Activated naive CD4-positive, alpha-beta T cell treated with anti-CD3 and anti-CD28 coated beads, Interleukin-2, amount 10 ng/mL, durations not matched to agents 7 days and 5 days (primary cell): ENCODE measurements around the gene CEP170B.

Source experiments
- CTCF ChIA-PET: fragments of 350-600 bp; sonication (Branson Sonifier 250); formaldehyde crosslinking; loops from one replicate; lab custom pipeline; 2021; ENCODE audit warnings: antibody characterized with exemption; lab: Charles Lee
- DNase-seq: peaks from one replicate; pipeline ENCODE4 v3.0.0-alpha.2; 2020
- H3K27ac Mint-ChIP-seq: one replicate; pipeline ENCODE4 v1.8.0; 2021; ENCODE audit warnings: mild to moderate bottlenecking, moderate library complexity, mixed read lengths
- H3K27me3 Mint-ChIP-seq: one replicate; pipeline ENCODE4 v1.8.0; 2021; ENCODE audit warnings: mild to moderate bottlenecking, mixed read lengths
- H3K36me3 Mint-ChIP-seq: one replicate; pipeline ENCODE4 v1.8.0; 2021; ENCODE audit warnings: mixed read lengths
- H3K4me1 Mint-ChIP-seq: one replicate; pipeline ENCODE4 v1.8.0; 2021; ENCODE audit warnings: mixed read lengths
- H3K4me3 Mint-ChIP-seq: one replicate; pipeline ENCODE4 v1.8.0; 2021; ENCODE audit warnings: mild to moderate bottlenecking, moderate library complexity, mixed read lengths
- H3K9me3 Mint-ChIP-seq: one replicate; pipeline ENCODE4 v1.8.0; 2021; ENCODE audit warnings: mixed read lengths

The CEP170B gene

GRCh38 chr14:104875811-104876210 is 10.7 kb downstream of the CEP170B start:
- H3K4me3 Mint-ChIP-seq = no peak overlapping the region
- CTCF ChIA-PET = interaction anchor here (0.7 kb wide), 1 partner anchor 167 kb away, joined by 3 read pairs; no protein-coding TSS in a partner anchor
- H3K9me3 Mint-ChIP-seq = no peaks in the 10 kb centered on the region
- H3K27me3 Mint-ChIP-seq = peaks cover 7% of the 10 kb centered on the region
- H3K27ac Mint-ChIP-seq = no peak overlapping the region
- peak; percentile 20 for DNase-seq
- H3K4me1 Mint-ChIP-seq = peaks cover 4% of the 10 kb centered on the region
- H3K36me3 Mint-ChIP-seq = no peaks in the 10 kb centered on the region

GRCh38 chr14:104876251-104876699 is 11.2 kb downstream of the CEP170B start:
- Mint-ChIP-seq H3K4me3 (no peak overlapping the region), H3K27me3 (peaks cover 7% of the 10 kb centered on the region), H3K36me3 (no peaks in the 10 kb centered on the region), H3K9me3 (no peaks in the 10 kb centered on the region), H3K27ac (no peak overlapping the region), H3K4me1 (peaks cover 4% of the 10 kb centered on the region)
- CTCF ChIA-PET = interaction anchor here (0.7 kb wide), 1 partner anchor 167 kb away, joined by 3 read pairs; no protein-coding TSS in a partner anchor
- DNase-seq = peak; percentile 49

GRCh38 chr14:104877066-104877805 is 12.2 kb downstream of the CEP170B start:
- peaks cover 7% of the 10 kb centered on the region for H3K27me3 Mint-ChIP-seq
- H3K36me3 Mint-ChIP-seq = no peaks in the 10 kb centered on the region
- H3K27ac Mint-ChIP-seq = no peak overlapping the region
- no peak overlapping the region for H3K4me3 Mint-ChIP-seq
- H3K9me3 Mint-ChIP-seq = no peaks in the 10 kb centered on the region
- CTCF ChIA-PET = no interaction called here
- H3K4me1 Mint-ChIP-seq = peaks cover 4% of the 10 kb centered on the region
- DNase-seq = peak; percentile 19

GRCh38 chr14:104877806-104878550 is 12.9 kb downstream of the CEP170B start:
- H3K27ac Mint-ChIP-seq = no peak overlapping the region
- CTCF ChIA-PET = no interaction called here
- no peaks in the 10 kb centered on the region for H3K9me3 Mint-ChIP-seq
- H3K27me3 Mint-ChIP-seq = peaks cover under 1% of the 10 kb centered on the region
- H3K4me3 Mint-ChIP-seq = no peak overlapping the region
- H3K4me1 Mint-ChIP-seq = no peaks in the 10 kb centered on the region
- DNase-seq = no peak
- no peaks in the 10 kb centered on the region for H3K36me3 Mint-ChIP-seq

GRCh38 chr14:104878582-104878981 is 13.5 kb downstream of the CEP170B start:
- CTCF ChIA-PET = no interaction called here
- no peak overlapping the region for H3K4me3 Mint-ChIP-seq
- no peaks in the 10 kb centered on the region for H3K27me3 Mint-ChIP-seq
- no peaks in the 10 kb centered on the region for H3K36me3 Mint-ChIP-seq
- H3K9me3 Mint-ChIP-seq = no peaks in the 10 kb centered on the region
- H3K27ac Mint-ChIP-seq = no peak overlapping the region
- peak; percentile 19 for DNase-seq
- H3K4me1 Mint-ChIP-seq = no peaks in the 10 kb centered on the region

- Mint-ChIP-seq H3K36me3 (no peaks in the 10 kb centered on the region), H3K27me3 (no peaks in the 10 kb centered on the region), H3K4me1 (no peaks in the 10 kb centered on the region), H3K4me3 (no peak overlapping the region), H3K27ac (no peak overlapping the region), H3K9me3 (no peaks in the 10 kb centered on the region)
- peak; percentile 20 for DNase-seq
- CTCF ChIA-PET = no interaction called here
Measured at GRCh38 chr14:104879201-104879982, 14.3 kb downstream of the CEP170B start.

- Mint-ChIP-seq H3K36me3 (no peaks in the 10 kb centered on the region), H3K4me3 (no peak overlapping the region), H3K27ac (no peak overlapping the region), H3K27me3 (no peaks in the 10 kb centered on the region), H3K4me1 (no peaks in the 10 kb centered on the region), H3K9me3 (no peaks in the 10 kb centered on the region)
- CTCF ChIA-PET = no interaction called here
- no peak for DNase-seq
Measured at GRCh38 chr14:104879983-104880565, 15.0 kb downstream of the CEP170B start.

- no peak for DNase-seq
- CTCF ChIA-PET = no interaction called here
- Mint-ChIP-seq H3K9me3 (no peaks in the 10 kb centered on the region), H3K4me3 (no peak overlapping the region), H3K27me3 (no peaks in the 10 kb centered on the region), H3K4me1 (no peaks in the 10 kb centered on the region), H3K36me3 (no peaks in the 10 kb centered on the region), H3K27ac (no peak overlapping the region)
Measured at GRCh38 chr14:104880584-104881210, 15.6 kb downstream of the CEP170B start.

- Mint-ChIP-seq H3K4me3 (no peak overlapping the region), H3K9me3 (no peaks in the 10 kb centered on the region), H3K27me3 (no peaks in the 10 kb centered on the region), H3K4me1 (no peaks in the 10 kb centered on the region), H3K36me3 (no peaks in the 10 kb centered on the region), H3K27ac (no peak overlapping the region)
- CTCF ChIA-PET = no interaction called here
- peak; percentile 14 for DNase-seq
Measured at GRCh38 chr14:104881369-104881979, 16.4 kb downstream of the CEP170B start.

- H3K4me1 Mint-ChIP-seq = no peaks in the 10 kb centered on the region
- H3K27ac Mint-ChIP-seq = no peak overlapping the region
- no peaks in the 10 kb centered on the region for H3K36me3 Mint-ChIP-seq
- CTCF ChIA-PET = no interaction called here
- DNase-seq = peak; percentile 51
- no peaks in the 10 kb centered on the region for H3K27me3 Mint-ChIP-seq
- H3K9me3 Mint-ChIP-seq = no peaks in the 10 kb centered on the region
- H3K4me3 Mint-ChIP-seq = no peak overlapping the region
Measured at GRCh38 chr14:104882325-104882973, 17.4 kb downstream of the CEP170B start.

GRCh38 chr14:104882991-104883660 is 18.1 kb downstream of the CEP170B start:
- Mint-ChIP-seq H3K9me3 (no peaks in the 10 kb centered on the region), H3K27ac (no peak overlapping the region), H3K36me3 (no peaks in the 10 kb centered on the region), H3K4me1 (no peaks in the 10 kb centered on the region), H3K4me3 (no peak overlapping the region), H3K27me3 (no peaks in the 10 kb centered on the region)
- DNase-seq = no peak
- CTCF ChIA-PET = no interaction called here

GRCh38 chr14:104883681-104884361 is 18.8 kb downstream of the CEP170B start:
- H3K27ac Mint-ChIP-seq = no peak overlapping the region
- no peaks in the 10 kb centered on the region for H3K36me3 Mint-ChIP-seq
- CTCF ChIA-PET = no interaction called here
- no peaks in the 10 kb centered on the region for H3K9me3 Mint-ChIP-seq
- no peaks in the 10 kb centered on the region for H3K27me3 Mint-ChIP-seq
- H3K4me1 Mint-ChIP-seq = no peaks in the 10 kb centered on the region
- H3K4me3 Mint-ChIP-seq = no peak overlapping the region
- DNase-seq = no peak
